ENCODE data around the gene PKM.

Gene PKM

GRCh38 chr15:72249142-72249810 lies 18.3 kb upstream of the PKM start:
- Histone ChIP-seq H2BK120ac (ENCODE audit: low read depth, low read length) (no peak overlapping the region), H3K27ac (replicated peaks; ENCODE audit: low read length) (no peak overlapping the region), H3K4me1 (ENCODE audit: control insufficient read depth in 2 of 2, insufficient read depth in 1 of 2, low read depth in 1 of 2, low read length in 2 of 2) (no peaks in the 10 kb centered on the region), H4K91ac (ENCODE audit: low read depth, low read length, poor library complexity) (no peak overlapping the region), H4K8ac (ENCODE audit: low read depth, low read length) (no peak overlapping the region), H2AFZ (ENCODE audit: low read length) (no peak overlapping the region), H3K79me1 (ENCODE audit: low read depth, low read length) (no peaks in the 10 kb centered on the region), H2AK5ac (ENCODE audit: low read depth, low read length) (no peak overlapping the region), H2BK12ac (ENCODE audit: low read length) (no peak overlapping the region), H3K4ac (ENCODE audit: low read length) (no peak overlapping the region), H3K4me3 (ENCODE audit: low read length in 2 of 2) (no peak overlapping the region), H2BK5ac (ENCODE audit: low read length) (no peak overlapping the region), H3K9ac (ENCODE audit: low read depth, low read length, poor library complexity) (no peak overlapping the region), H3K14ac (ENCODE audit: low read length) (no peak overlapping the region), H2BK15ac (ENCODE audit: low read length) (no peak overlapping the region), H3K9me3 (replicated peaks in 1 of 2; ENCODE audit: control insufficient read depth in 2 of 2, insufficient read depth in 1 of 2, low read depth in 1 of 2, low read length in 2 of 2) (no peaks in the 10 kb centered on the region), H3K18ac (ENCODE audit: low read length) (no peak overlapping the region), H3K23ac (ENCODE audit: low read depth, low read length, poor library complexity) (no peak overlapping the region), H3K4me2 (ENCODE audit: insufficient read depth, low read length, poor library complexity, severe bottlenecking) (no peak overlapping the region), H3K27me3 (ENCODE audit: control insufficient read depth in 3 of 3, insufficient read depth in 3 of 3, low read depth in 1 of 3, low read length in 3 of 3) (no peaks in the 10 kb centered on the region), H3K36me3 (replicated peaks in 1 of 2; ENCODE audit: control insufficient read depth in 2 of 2, insufficient read depth in 2 of 2, low read length in 2 of 2) (peaks cover 20 to 89% of the 10 kb centered on the region in 2 donors)
- no CpG with 5 or more reads among the region's 3 CpGs for WGBS, 2 donors (ENCODE audit: extremely low coverage in 2 of 2, insufficient read length in 2 of 2, insufficient replicate concordance in 1 of 2)
- no peak for DNase-seq (ENCODE audit: low spot score)

DNA sequence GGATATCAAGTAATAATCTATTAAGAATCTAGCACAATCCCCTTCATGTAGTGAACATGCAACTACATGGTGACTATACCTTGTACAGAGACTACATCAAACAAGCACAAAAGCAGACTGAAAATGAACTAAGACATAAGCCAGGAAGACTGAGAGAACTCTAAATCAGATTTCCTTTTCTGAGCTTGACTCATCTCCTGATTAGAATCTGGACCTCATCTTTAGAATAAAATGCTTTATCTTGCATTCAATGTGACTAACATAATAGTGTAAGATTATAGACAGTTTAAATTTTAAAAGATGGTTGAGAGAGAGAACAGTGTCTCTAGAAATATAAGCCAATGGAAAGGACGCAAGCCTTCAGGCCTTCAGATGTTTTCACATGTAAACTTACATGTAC lies 17.5 kb upstream of the PKM start:
- Histone ChIP-seq H3K18ac (ENCODE audit: low read length) (no peak overlapping the region), H3K9ac (ENCODE audit: low read depth, low read length, poor library complexity) (no peak overlapping the region), H2BK5ac (ENCODE audit: low read length) (no peak overlapping the region), H3K4me2 (ENCODE audit: insufficient read depth, low read length, poor library complexity, severe bottlenecking) (no peak overlapping the region), H2AK5ac (ENCODE audit: low read depth, low read length) (no peak overlapping the region), H4K8ac (ENCODE audit: low read depth, low read length) (no peak overlapping the region), H4K91ac (ENCODE audit: low read depth, low read length, poor library complexity) (no peak overlapping the region), H3K27ac (replicated peaks; ENCODE audit: low read length) (no peak overlapping the region), H3K23ac (ENCODE audit: low read depth, low read length, poor library complexity) (no peak overlapping the region), H2BK120ac (ENCODE audit: low read depth, low read length) (no peak overlapping the region), H2BK15ac (ENCODE audit: low read length) (no peak overlapping the region), H2AFZ (ENCODE audit: low read length) (no peak overlapping the region), H3K79me1 (ENCODE audit: low read depth, low read length) (no peaks in the 10 kb centered on the region), H3K27me3 (ENCODE audit: control insufficient read depth in 3 of 3, insufficient read depth in 3 of 3, low read depth in 1 of 3, low read length in 3 of 3) (no peaks in the 10 kb centered on the region), H3K4me3 (ENCODE audit: low read length in 2 of 2) (no peak overlapping the region), H3K14ac (ENCODE audit: low read length) (no peak overlapping the region), H3K9me3 (replicated peaks in 1 of 2; ENCODE audit: control insufficient read depth in 2 of 2, insufficient read depth in 1 of 2, low read depth in 1 of 2, low read length in 2 of 2) (no peaks in the 10 kb centered on the region), H3K4ac (ENCODE audit: low read length) (no peak overlapping the region), H2BK12ac (ENCODE audit: low read length) (no peak overlapping the region), H3K36me3 (replicated peaks in 1 of 2; ENCODE audit: control insufficient read depth in 2 of 2, insufficient read depth in 2 of 2, low read length in 2 of 2) (peaks cover 20 to 89% of the 10 kb centered on the region in 2 donors), H3K4me1 (ENCODE audit: control insufficient read depth in 2 of 2, insufficient read depth in 1 of 2, low read depth in 1 of 2, low read length in 2 of 2) (no peaks in the 10 kb centered on the region)
- DNase-seq (ENCODE audit: low spot score), result no peak
- no CpG with 5 or more reads among the region's 1 CpG for WGBS, 2 donors (ENCODE audit: extremely low coverage in 2 of 2, insufficient read length in 2 of 2, insufficient replicate concordance in 1 of 2)

DNA sequence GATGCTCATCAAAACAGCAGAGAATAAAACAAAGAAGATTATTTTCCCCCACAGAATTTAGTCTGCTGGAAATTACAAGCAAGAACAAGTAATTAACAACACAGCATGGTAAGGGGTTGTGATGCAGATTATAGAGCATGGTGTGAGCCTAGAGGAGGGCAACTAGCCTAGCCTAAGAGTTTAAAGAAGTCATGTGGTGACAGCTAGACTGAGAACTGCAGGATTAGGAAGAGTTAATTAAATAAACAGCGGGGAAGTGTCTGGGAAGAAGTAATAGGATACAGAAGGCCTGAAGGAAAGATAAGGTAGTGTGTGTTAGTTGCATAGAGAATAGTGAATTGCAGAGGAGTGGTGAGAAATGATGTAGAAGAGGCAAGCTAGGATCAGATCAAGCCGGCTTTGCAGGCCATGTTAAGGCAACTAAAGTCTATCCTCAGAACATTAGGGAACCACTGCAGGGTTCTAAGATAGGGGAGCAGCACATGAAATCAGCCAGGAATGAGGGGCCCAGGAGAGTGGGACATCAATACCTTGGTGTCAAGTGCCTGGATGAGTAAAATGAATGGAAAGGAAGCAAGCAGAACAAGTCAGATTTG lies 11.9 kb upstream of the PKM start:
- Histone ChIP-seq H3K79me1 (ENCODE audit: low read depth, low read length) (no peaks in the 10 kb centered on the region), H3K18ac (ENCODE audit: low read length) (no peak overlapping the region), H2AK5ac (ENCODE audit: low read depth, low read length) (no peak overlapping the region), H2BK12ac (ENCODE audit: low read length) (no peak overlapping the region), H3K36me3 (replicated peaks in 1 of 2; ENCODE audit: control insufficient read depth in 2 of 2, insufficient read depth in 2 of 2, low read length in 2 of 2) (peaks cover 13 to 84% of the 10 kb centered on the region in 2 donors), H4K8ac (ENCODE audit: low read depth, low read length) (no peak overlapping the region), H3K4me1 (ENCODE audit: control insufficient read depth in 2 of 2, insufficient read depth in 1 of 2, low read depth in 1 of 2, low read length in 2 of 2) (peaks cover 0 to 3% of the 10 kb centered on the region in 2 donors), H2BK5ac (ENCODE audit: low read length) (no peak overlapping the region), H2BK120ac (ENCODE audit: low read depth, low read length) (no peak overlapping the region), H4K91ac (ENCODE audit: low read depth, low read length, poor library complexity) (no peak overlapping the region), H3K9me3 (replicated peaks in 1 of 2; ENCODE audit: control insufficient read depth in 2 of 2, insufficient read depth in 1 of 2, low read depth in 1 of 2, low read length in 2 of 2) (no peaks in the 10 kb centered on the region), H3K4me2 (ENCODE audit: insufficient read depth, low read length, poor library complexity, severe bottlenecking) (no peak overlapping the region), H3K4me3 (ENCODE audit: low read length in 2 of 2) (no peak overlapping the region), H3K4ac (ENCODE audit: low read length) (no peak overlapping the region), H2AFZ (ENCODE audit: low read length) (no peak overlapping the region), H3K23ac (ENCODE audit: low read depth, low read length, poor library complexity) (no peak overlapping the region), H3K14ac (ENCODE audit: low read length) (no peak overlapping the region), H3K9ac (ENCODE audit: low read depth, low read length, poor library complexity) (no peak overlapping the region), H3K27ac (replicated peaks; ENCODE audit: low read length) (no peak overlapping the region), H2BK15ac (ENCODE audit: low read length) (no peak overlapping the region), H3K27me3 (ENCODE audit: control insufficient read depth in 3 of 3, insufficient read depth in 3 of 3, low read depth in 1 of 3, low read length in 3 of 3) (no peaks in the 10 kb centered on the region)
- DNase-seq (ENCODE audit: low spot score), result no peak
- no CpG with 5 or more reads among the region's 2 CpGs for WGBS, 2 donors (ENCODE audit: extremely low coverage in 2 of 2, insufficient read length in 2 of 2, insufficient replicate concordance in 1 of 2)

GRCh38 chr15:72239652-72240051 lies 8.7 kb upstream of the PKM start:
- no peak overlapping the region for H2BK15ac ChIP-seq (ENCODE audit: low read length)
- H2BK120ac ChIP-seq (ENCODE audit: low read depth, low read length), result no peak overlapping the region
- H3K27me3 ChIP-seq (ENCODE audit: control insufficient read depth in 3 of 3, insufficient read depth in 3 of 3, low read depth in 1 of 3, low read length in 3 of 3), result no peaks in the 10 kb centered on the region
- no peak overlapping the region for H3K18ac ChIP-seq (ENCODE audit: low read length)
- H3K9me3 ChIP-seq (replicated peaks in 1 of 2; ENCODE audit: control insufficient read depth in 2 of 2, insufficient read depth in 1 of 2, low read depth in 1 of 2, low read length in 2 of 2), result no peaks in the 10 kb centered on the region
- H3K36me3 ChIP-seq (replicated peaks in 1 of 2; ENCODE audit: control insufficient read depth in 2 of 2, insufficient read depth in 2 of 2, low read length in 2 of 2), result peaks cover 13 to 60% of the 10 kb centered on the region in 2 donors
- no peak overlapping the region for H3K4me3 ChIP-seq (ENCODE audit: low read length in 2 of 2)
- no peak overlapping the region for H3K4me2 ChIP-seq (ENCODE audit: insufficient read depth, low read length, poor library complexity, severe bottlenecking)
- H3K14ac ChIP-seq (ENCODE audit: low read length), result no peak overlapping the region
- no peak overlapping the region for H2AK5ac ChIP-seq (ENCODE audit: low read depth, low read length)
- H2BK12ac ChIP-seq (ENCODE audit: low read length), result no peak overlapping the region
- no peak for DNase-seq (ENCODE audit: low spot score)
- H2AFZ ChIP-seq (ENCODE audit: low read length), result no peak overlapping the region
- H3K9ac ChIP-seq (ENCODE audit: low read depth, low read length, poor library complexity), result no peak overlapping the region
- no peak overlapping the region for H3K23ac ChIP-seq (ENCODE audit: low read depth, low read length, poor library complexity)
- H3K4ac ChIP-seq (ENCODE audit: low read length), result no peak overlapping the region
- no peak overlapping the region for H3K27ac ChIP-seq (replicated peaks; ENCODE audit: low read length)
- H2BK5ac ChIP-seq (ENCODE audit: low read length), result no peak overlapping the region
- H4K91ac ChIP-seq (ENCODE audit: low read depth, low read length, poor library complexity), result no peak overlapping the region
- H4K8ac ChIP-seq (ENCODE audit: low read depth, low read length), result no peak overlapping the region
- H3K4me1 ChIP-seq (ENCODE audit: control insufficient read depth in 2 of 2, insufficient read depth in 1 of 2, low read depth in 1 of 2, low read length in 2 of 2), result peaks cover 0 to 9% of the 10 kb centered on the region in 2 donors
- no peaks in the 10 kb centered on the region for H3K79me1 ChIP-seq (ENCODE audit: low read depth, low read length)

Data from neuronal stem cell (in vitro differentiated cells).